GM19240 (cell line): ENCODE results near the gene DKK3.
A peak's percentile ranks its signal among the peaks of the same experiment; 100 is the strongest.

Experiments used
- DNase-seq: peaks from one replicate; pipeline ENCODE4 v3.0.0; 2011; ENCODE audit warnings: low spot score; ENCODE audit not compliant: insufficient read length

The DKK3 gene

DNA sequence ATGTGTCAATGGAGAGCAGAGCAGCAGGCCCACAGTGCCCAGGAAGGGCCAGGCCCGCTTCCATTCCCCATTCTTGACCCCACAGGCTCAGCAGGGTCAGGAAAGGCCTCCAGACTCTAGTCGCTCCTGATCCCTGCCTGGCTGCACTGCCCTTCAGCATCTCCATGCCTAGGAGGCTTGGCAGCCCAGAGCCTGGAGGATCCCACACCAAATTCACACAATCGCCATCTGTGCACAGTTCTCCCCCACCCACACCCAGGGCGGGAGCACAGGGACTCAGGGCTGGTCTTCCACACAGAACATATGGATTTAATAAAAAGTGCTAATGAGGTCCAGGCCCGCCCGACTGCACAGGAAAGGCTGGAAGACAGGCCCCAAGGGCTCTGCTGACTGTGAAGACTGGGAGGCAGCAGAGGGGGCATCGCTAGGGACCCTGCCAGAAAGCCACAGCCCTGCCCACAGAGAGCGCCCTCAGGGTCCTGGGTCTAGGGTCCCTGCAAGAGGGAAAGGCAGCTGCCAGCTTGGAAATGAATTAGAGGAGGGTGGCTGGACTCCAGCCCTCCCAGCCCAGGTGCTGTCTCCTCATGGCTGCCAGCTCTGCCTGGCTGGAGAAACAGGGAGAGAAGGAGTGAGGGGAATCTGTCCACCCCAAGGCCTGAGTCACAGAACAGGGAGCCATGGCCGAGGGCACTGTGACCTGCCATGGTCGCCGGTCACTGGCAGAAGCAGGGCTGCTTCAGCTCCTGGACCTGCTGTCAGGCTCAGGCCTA is 39.7 kb downstream of the DKK3 start:
- DNase-seq: no peak

DNA sequence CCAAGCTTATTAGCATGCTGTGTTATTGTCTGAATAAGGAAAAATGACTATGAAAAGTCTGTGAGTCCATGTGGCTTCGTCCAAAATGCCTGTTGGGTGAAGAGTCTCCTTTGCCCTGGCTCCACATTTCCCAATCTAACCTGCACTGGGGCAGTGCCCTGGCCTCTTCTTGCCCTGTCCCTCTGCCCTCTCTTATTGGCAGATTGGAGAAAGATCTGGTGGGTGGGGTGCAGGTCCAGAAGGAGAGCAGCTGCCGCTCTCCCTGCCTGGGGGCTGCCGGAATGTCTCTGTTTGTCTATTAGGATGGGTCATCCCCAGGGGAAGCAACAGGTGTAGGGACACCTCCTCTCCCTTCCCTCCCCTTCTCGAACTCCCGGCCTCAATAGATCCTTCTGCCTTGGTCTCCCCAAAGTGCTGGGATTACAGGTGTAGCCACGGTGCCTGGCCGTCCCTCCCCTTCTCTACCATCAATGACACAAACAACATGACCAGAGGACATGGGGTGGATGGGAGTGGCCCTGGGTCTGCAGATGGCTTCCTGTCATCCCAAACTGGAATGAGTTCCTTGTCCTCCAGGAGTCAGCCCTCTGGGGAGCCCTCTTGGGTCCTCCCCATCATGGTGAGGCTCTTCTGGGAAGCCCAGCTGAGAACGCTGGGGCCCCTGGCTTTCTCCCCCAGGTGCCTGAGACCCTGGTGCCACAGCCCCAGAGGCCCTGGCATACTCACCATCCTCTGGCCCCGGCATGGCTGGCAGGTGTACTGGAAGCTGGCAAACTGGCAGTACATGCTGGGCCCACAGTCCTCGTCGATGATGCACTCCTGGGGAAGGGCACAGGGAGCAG is 40.5 kb downstream of the DKK3 start:
- no peak for DNase-seq

DNA sequence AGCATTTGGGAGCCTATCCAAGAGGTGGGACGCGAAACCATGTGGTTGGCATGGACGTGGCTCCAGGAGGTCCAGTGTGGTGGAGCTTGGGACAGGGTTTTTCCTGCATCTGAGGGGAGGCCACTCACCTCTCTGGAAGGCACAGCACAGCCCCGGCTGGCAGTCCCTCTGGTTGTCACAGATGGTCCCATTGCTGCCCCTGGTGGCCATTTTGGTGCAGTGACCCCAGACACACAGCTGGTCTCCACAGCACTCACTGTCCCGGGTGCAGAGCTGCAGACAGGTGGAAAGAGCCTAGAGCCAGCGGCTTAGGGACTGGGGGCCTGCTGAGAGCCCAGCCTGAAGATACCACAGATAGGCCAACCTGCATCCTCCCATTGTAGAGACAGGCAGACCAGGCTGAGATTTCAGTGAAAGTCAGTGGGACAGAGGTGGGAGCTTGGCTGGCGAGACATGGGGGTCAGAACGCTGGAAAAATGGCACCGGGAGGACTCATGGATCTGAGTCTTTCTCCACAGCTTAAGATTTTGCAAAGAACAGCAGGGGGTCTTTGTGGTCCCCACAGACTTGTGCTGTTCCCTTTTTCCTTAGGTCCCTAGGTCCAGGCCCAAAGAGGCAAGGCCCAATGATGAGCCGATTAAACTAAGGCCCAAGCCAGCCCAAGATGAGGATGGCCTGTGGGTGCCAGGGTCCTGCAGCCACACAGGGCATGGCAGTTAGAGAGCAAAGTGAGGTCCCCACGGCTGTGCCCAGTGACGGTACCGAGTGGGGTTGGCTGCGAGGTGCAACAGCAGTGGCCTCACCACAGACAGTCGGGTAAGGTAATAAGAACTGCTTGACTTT is 41.4 kb downstream of the DKK3 start:
- DNase-seq: peak; percentile 67

DNA sequence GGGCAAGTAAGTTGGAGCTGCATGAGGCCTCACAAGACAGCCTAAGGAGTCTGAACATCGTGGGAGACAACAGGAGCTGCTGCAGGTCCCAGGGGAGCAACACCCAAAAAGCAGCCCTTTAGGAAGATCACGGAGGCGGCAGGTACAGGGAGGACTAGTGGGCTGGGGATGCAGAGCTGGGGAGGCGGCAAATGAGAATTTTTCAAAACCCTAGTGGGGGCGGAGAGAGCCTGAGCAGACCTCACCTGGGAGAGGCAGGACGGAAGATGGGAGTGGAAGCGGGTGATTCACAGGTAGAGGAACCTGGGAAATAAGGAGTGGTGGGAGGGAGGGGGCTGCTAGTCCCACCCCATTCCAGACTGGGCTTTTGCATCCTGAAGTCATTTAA is 42.1 kb downstream of the DKK3 start:
- DNase-seq: no peak

DNA sequence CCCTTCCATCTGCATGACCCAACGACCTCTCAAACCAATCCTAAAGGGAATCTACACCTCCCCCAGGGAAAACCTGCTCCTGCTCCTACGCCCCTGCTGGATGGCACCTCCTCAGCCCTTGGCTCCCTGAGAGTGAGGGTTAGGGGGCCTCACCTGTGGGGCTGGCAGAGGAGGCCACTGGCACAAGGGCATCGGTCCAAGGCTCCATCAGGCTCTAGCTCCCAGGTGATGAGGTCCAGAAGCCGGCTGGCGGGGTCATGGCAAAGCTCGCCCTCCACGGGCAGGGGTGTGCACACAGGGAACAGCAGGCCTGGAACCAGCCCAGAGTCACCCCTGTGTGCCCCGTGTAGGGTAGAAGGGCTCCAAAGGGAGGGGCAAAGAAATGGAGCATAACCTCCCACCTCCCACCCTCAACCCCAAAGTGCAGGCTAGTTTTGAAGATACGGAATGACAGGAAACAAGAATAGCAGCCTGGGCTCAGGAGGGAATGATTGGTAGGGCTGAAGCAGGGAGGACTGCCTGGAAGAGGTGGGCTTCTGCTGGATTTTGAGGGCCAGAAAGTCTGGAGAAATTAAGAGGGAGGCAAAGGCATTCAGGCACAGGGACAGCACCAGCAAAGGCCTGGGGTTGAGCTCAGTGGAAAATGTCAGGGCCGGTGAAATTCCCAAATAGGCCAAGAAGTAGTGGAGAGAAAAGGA is 42.6 kb downstream of the DKK3 start:
- no peak for DNase-seq

DNA sequence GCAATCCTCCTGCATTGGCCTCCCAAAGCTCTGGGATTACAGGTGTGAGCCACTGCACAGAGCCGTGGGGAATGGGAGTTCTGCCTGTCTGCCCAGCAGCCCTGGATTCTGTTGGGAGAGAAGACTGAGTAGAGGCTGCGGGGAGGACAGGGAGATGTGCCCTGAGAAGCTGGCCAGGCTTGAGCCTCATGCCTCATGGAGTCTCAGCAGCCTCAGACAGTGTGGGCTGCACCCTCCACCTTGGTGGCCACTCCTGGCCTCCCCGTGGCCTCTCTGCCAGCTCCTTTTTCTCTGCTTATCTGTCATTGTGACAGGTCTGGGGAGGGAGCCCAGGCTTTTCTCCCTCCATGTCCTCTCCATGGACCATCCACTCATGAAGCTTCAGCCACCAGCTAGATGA is 43.2 kb downstream of the DKK3 start:
- no peak for DNase-seq

DNA sequence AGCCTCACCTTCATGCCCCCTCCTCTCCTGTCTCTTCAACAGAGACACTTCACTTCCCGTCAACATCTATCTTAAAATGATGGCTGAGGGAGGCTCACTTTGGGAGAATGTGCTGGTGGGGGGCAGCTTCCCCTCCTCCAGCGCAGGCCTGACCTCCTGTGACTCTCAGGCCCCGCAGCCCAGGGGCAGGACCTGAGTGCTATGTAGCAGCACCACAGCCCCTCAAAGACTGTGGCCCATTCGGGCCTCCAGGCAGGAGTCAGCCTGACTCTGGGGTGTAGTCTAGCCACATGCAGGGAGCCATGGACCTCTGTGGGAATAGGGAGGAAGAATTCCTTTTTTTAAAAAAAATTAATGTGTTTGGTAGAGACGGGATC is 43.7 kb downstream of the DKK3 start:
- DNase-seq: no peak

DNA sequence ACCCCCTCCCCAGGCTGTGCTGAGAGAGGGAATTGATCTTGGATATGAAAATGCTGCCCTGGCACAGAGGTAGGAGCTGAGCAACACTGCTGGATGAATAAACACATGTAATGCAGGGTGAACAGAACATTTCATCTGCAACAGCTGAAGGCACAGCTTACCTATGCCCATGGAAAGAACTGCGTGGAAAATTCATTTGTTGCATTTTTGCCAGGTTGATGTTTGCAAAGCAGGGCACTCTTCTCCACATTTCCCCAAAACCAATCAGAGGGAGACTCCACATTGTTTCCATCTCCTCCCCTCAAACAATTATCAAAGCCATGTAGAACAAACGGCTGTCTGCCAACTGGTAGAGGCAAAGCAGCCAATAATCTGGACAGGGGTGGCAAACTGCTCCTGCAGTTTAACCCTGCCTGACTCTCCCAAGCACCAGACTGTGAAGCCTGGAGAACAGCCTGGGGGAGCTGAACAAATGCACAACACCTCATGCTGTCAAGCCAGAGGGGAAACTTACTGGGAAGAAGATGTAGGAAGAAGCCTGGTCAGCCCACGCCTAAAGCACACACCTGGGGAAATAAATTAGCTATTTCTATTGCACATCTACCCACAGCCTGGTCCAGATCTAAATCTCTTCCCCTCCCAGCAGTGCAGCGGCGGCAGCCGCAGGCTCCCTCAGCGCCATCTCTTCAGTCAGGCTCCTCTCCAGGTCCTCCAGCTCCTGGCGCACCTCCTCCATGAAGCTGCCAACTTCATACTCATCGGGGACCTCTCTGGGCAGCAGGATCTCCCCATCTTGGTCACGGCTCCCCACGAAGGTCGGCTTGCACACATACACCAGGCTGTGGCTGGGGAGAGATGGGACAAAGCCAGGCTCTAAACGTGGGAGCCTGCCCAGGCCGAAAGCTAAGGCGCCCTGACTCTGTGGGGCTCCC is 44.3 kb downstream of the DKK3 start:
- no peak for DNase-seq

DNA sequence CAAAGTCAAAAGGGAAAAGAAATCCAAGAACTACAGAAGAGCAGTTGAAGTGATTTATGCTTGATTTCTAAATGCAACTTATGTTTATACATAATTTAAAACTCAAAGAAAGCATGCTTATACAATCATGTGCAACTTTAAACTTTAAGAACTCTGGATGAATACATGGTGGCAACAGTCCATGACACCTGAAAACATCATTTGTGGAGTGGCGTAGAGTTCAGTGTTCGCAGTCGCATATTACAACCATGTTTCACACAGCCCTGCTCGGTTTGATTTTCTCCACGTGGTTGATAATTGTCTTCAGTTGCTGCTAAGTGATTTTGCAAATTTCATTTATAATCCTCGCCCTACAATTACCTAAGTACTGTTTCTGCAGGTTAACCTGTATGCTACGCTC is 45.4 kb downstream of the DKK3 start:
- no peak for DNase-seq

DNA sequence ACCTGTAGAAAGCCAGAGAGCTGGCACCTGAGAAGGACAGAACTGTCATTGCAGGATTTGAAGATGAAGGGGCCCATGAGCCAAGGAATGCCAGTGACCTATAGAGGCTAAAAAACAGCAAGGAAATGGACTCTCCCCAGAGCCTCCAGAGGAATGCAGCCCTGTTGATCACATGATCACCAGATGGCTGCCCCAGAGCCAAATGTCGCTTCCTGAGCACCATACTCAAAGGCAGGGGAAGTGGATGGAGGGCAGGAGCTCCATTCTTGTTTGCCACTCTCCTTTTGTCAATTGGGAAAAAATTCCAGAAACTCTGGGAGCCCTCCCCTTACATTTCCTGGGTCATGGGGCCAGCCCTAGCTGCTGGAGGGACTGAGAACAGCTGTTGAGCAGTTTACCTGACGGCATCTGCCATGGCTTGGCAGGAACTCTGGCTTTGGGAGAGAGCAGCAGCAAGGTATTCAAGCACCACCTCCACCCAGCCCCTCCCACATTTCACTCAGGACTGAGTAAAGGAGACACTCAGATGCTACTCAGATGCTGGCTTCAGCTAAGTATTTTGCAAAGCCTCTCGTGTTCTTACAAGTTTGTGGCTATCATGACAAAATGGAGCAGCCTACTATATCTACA is 46.9 kb downstream of the DKK3 start:
- DNase-seq: no peak

DNA sequence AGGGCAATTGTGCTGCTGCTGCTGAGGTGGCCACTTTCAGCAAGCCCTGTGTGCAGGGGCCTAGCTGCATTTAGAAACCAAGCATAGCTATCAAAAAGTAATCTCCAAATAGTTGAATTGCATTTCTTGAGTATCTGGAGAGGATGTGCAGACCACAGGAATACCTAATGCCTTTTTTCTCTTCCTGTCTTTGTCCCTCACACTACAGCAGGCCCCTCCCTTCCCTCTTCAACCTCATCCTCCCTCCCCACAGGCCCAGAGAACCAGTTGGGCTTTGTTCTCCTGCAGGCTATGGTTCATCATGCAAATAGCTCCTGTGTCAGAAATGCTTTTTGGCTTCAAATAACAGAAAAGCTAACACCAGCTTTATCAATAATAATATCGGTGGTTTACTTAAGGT is 47.7 kb downstream of the DKK3 start:
- DNase-seq: no peak

DNA sequence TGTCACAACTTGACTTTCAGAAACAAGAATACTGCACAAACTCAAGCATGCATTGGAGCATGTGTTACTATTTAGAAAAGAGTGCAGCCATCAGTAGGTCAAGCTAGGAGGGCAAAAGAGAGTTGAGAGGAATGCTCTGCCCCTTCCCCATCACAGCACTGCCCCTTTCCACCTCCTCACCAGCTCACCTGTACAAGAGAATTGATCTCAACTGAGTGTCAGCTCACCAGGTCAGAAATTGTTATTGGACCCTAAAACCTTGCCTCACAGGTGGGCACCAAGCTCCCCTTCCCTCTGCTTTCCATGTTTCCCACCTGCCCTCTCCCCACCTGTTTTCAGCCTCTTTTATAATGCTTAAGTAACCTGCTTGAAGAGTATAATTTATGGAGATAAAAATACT is 48.8 kb downstream of the DKK3 start:
- no peak for DNase-seq

DNA sequence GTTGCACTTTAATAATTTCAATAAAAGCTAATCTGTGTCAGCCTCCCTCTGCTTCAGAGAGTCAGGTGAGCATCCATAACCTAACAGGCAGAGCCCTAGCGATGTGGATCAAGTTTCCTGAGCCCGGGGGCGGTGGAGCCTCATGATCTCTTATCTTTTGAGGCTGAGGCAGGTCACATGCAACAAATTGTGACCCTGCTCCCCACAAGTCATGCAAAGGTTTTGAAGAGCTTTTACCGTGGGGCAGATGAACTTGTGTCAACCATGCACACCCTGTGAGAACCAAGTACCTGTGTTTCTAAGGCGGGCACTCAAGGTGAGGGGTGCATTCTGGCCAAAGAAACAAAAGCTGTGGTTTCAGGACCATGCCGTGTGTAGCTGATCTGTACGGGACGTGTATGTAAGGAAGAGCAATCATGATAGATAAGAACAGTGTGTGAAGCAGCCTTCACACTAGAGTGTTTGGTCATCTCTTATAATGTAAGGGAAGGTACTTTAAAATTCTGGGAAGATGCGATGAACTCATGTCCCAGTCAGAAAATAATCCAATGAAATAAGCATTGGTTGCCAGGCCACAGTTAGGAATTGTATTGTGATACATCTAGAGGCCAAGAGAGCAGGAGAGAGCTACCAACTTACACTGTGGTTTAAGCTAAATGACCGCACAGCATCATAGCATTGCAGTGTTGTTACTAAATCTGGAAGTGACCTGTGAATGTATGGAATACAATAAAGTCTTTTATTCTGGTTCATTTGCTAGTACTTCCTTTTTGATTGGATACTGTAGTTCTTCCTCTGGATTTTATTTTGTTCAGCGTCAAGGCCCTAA is 49.8 kb downstream of the DKK3 start:
- no peak for DNase-seq

DNA sequence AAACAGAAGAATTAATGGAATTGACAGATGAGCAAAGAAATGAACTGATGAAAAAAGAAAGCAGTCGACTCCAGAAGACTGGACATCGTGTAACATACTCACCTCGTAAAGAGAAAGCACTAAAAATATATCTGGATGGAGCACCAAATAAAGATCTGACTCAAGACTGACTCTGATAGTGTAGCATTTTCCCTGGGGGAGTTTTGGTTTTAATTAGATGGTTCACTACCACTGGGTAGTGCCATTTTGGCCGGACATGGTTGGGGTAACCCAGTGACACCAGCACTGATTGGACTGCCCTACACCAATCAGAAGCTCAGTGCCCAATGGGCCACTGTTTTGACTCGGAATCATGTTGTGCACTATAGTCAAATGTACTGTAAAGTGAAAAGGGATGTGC is 52.4 kb downstream of the DKK3 start:
- no peak for DNase-seq

DNA sequence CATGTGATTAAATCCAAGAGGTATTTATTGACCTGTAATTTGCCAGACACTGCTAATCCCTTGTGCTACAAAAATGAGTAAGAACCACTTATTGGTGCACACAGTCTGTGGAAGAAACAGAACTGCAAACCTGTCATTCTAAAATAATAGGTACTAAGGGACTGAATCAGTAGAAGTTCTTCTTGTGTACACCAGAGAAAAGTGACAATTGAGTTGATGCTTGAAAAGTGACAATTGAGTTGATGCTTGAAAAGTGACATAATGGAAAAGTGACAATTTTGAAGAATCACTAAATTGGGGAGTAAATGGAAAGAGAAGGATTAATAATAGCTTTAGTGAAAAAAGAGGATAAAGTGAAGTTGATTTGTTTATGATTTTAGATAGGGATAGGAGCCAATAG is 56.4 kb downstream of the DKK3 start:
- no peak for DNase-seq

DNA sequence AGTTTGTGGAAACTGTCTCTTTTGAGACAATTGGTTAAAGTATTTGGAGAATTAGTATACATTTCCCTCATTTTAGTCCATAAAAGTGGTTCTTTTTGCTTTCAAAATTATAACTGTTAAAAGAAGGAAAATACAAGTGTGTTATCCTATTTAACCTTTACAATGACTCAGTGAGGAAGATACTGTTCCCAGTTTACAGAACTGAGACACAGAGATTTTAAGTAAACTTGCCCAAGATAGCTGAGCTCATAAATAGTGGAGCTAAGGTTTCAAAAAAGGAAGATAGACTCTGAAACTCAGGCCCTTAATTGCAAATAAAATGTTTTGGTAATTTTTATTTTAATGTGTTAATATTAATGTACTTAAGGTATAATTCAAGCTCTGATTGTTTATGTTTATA is 58.9 kb downstream of the DKK3 start:
- DNase-seq: no peak

DNA sequence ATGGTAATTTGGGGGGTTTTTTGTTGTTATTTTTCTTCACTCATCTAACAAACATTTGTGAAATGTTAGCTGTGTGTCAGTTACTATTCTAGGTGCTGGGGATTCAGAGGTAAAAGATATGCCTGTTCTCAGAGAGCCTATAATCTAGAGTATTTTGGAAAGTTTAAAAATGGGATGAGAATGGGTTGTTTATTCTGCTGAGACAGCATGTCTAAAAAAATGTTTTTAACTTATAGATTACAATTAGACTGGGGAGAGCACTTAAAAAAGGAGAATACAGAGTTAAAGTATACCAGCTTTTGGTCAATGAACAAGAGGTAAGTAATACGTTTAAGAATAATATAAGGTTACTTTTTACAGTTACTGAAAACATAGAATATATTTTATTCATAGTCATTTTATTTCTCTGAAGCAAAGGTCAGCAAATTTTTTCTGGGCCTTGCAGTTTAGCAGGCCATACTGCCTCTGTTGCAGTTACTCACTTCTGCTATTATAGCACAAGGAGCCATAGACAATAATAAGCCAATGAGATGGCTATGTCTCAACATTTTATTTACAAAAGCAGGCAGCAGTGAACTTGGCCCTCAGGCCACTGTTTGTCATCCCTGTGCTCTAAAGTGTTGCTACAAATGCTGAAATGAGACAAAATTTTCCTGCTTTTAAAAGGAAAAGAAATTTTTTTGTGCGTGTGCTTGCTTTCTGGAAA is 60.0 kb downstream of the DKK3 start:
- no peak for DNase-seq

DNA sequence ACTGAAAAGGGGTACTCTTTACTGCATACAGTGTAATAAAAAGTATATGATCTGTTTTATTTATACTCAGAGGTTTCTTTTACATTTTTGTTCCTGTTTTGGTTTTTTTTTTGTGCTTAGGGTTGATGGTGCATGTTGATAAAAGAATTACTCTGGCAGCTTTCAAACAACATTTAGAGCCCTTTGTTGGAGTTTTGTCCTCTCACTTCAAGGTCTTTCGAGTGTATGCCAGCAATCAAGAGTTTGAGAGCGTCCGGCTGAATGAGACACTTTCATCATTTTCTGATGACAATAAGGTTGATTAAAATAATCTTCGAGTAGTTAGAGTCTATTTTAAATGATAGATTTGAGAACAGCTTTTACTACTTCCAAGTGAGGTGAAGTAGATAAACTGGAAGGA is 60.6 kb downstream of the DKK3 start:
- no peak for DNase-seq
